Activated B cell treated with CpG ODN at 0.5 μM for 24 hours (primary cell): ENCODE results near the gene OBSCN. TPM values are rescaled to one million over a fixed set of nuclear protein-coding genes. Genes with fewer than 3 reads are reported as not detected.

Experiments
- ATAC-seq: fragments of 200-7000 bp; cut with Tn5 transposase; one replicate; pipeline ENCODE4 v1.10.0; 2021; ENCODE audit warnings: low read depth, mild to moderate bottlenecking, moderate library complexity
- CTCF ChIA-PET: fragments of 350-600 bp; sonication (Branson Sonifier 250); formaldehyde crosslinking; loops from one replicate; lab custom pipeline; 2021; ENCODE audit warnings: antibody characterized with exemption; lab: Charles Lee
- POLR2A ChIA-PET: fragments of 350-600 bp; sonication (Branson Sonifier 250); formaldehyde crosslinking; loops from one replicate; lab custom pipeline; 2021; ENCODE audit warnings: antibody characterized with exemption; lab: Charles Lee
- DNase-seq: peaks from one replicate; pipeline ENCODE4 v3.0.0; 2022
- H3K27ac Mint-ChIP-seq: one replicate; pipeline ENCODE4 v1.8.0; 2020; ENCODE audit warnings: mixed read lengths
- H3K27me3 Mint-ChIP-seq: one replicate; pipeline ENCODE4 v1.8.0; 2021; ENCODE audit warnings: mixed read lengths
- H3K36me3 Mint-ChIP-seq: one replicate; pipeline ENCODE4 v1.8.0; 2021; ENCODE audit warnings: low read depth, mixed read lengths
- H3K4me1 Mint-ChIP-seq: one replicate; pipeline ENCODE4 v1.8.0; 2021; ENCODE audit warnings: mixed read lengths
- H3K4me3 Mint-ChIP-seq: one replicate; pipeline ENCODE4 v1.8.0; 2020; ENCODE audit warnings: mild to moderate bottlenecking, mixed read lengths
- H3K9me3 Mint-ChIP-seq: one replicate; pipeline ENCODE4 v1.8.0; 2020; ENCODE audit warnings: mixed read lengths
- intact Hi-C: fragments of 100-400 bp; cut with micrococcal nuclease; formaldehyde crosslinking; loops from one replicate; pipeline ENCODE4 v1.15.1; 2024
- total RNA-seq: library from RNA; stranded (reverse); gene quantifications from 2 replicates; pipeline ENCODE4 v1.2.3, GENCODE V29; 2022
- TF ChIP-seq, protein P1 (sequence below): fragments of 200-600 bp; IDR thresholded peaks from one replicate; pipeline ENCODE4 v1.8.0; 2022; ENCODE audit warnings: antibody characterized with exemption, mild to moderate bottlenecking

Gene OBSCN
- total RNA-seq, 1 donor from 2014 or later, result 19.8 TPM

DNA sequence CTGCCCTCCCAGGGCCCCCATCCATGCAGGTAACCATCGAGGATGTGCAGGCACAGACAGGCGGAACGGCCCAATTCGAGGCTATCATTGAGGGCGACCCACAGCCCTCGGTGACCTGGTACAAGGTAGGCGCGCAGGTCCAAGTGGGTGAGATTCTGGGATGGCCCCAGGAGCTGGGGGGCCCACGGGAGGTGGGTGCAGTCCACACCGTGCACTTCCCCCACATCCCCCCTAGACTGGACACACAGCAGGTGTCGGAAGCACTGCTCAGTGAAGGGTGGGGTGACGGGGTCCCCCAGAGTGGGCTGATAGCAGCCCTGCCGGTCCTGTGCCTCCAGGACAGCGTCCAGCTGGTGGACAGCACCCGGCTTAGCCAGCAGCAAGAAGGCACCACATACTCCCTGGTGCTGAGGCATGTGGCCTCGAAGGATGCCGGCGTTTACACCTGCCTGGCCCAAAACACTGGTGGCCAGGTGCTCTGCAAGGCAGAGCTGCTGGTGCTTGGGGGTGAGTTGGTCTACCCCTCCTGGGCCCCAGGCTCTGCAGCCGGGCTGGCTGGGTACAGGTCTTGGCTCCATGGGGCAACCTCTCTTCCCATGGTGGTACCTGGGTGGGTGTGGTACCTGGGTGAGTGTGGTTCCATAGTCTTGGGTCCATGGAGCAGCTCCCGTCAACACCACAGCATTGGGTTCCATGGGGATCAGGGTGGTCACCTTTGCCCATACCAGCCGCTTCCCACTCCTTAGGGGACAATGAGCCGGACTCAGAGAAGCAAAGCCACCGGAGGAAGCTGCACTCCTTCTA is 158.4 kb downstream of the OBSCN start:
- Mint-ChIP-seq H3K36me3 (no peaks in the 10 kb centered on the region), H3K27me3 (no peaks in the 10 kb centered on the region), H3K27ac (no peak overlapping the region), H3K9me3 (no peaks in the 10 kb centered on the region), H3K4me1 (no peaks in the 10 kb centered on the region), H3K4me3 (no peak overlapping the region)
- TF ChIP-seq, protein P1, sequence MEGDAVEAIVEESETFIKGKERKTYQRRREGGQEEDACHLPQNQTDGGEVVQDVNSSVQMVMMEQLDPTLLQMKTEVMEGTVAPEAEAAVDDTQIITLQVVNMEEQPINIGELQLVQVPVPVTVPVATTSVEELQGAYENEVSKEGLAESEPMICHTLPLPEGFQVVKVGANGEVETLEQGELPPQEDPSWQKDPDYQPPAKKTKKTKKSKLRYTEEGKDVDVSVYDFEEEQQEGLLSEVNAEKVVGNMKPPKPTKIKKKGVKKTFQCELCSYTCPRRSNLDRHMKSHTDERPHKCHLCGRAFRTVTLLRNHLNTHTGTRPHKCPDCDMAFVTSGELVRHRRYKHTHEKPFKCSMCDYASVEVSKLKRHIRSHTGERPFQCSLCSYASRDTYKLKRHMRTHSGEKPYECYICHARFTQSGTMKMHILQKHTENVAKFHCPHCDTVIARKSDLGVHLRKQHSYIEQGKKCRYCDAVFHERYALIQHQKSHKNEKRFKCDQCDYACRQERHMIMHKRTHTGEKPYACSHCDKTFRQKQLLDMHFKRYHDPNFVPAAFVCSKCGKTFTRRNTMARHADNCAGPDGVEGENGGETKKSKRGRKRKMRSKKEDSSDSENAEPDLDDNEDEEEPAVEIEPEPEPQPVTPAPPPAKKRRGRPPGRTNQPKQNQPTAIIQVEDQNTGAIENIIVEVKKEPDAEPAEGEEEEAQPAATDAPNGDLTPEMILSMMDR, result no peak
- intact Hi-C loops, result no loop called here
- CTCF ChIA-PET, result no interaction called here
- ATAC-seq (no peak), DNase-seq (no peak)
- POLR2A ChIA-PET, result no interaction called here

DNA sequence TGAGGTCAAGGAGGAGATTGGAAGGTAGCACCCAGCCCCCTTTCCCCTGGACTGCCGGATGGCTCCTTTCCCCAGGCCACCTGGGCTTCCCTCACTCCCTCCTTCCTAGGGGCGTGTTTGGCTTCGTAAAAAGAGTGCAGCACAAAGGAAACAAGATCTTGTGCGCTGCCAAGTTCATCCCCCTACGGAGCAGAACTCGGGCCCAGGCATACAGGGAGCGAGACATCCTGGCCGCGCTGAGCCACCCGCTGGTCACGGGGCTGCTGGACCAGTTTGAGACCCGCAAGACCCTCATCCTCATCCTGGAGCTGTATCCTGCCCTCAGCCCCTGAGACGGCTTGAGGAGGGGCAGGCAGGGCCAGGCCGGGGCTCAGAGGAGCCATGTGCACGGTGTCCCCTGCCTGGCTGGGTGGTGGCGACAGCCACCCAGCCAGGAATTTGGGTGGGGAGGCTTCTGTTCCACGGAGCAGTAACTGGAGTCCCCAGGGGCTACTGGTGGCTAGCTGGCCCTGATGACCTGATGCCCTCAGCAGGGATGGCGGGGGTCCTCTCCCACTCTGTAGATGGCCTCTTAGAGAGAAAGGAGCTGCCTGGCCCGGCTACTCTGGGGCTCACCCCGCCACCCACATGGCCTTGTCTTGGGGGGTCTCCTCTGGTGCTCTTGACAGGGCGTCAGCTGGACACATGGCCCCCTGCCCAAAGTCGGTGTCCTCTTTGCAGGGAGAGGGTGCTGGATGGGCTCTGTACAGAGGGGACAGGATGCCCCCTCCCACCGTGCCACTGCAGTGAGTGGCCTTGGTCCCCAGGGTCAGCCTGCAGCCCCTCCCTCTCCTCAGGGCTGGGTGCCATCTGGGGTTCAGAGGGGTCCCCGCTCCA is 159.3 kb downstream of the OBSCN start:
- ATAC-seq, result no peak
- H3K9me3 Mint-ChIP-seq, result no peaks in the 10 kb centered on the region
- no peak for DNase-seq
- no peaks in the 10 kb centered on the region for H3K27me3 Mint-ChIP-seq
- H3K27ac Mint-ChIP-seq, result no peak overlapping the region
- TF ChIP-seq, protein P1, result no peak
- ChIA-PET POLR2A (no interaction called here), CTCF (no interaction called here)
- H3K4me3 Mint-ChIP-seq, result no peak overlapping the region
- H3K36me3 Mint-ChIP-seq, result no peaks in the 10 kb centered on the region
- H3K4me1 Mint-ChIP-seq, result no peaks in the 10 kb centered on the region
- intact Hi-C loops, result no loop called here

DNA sequence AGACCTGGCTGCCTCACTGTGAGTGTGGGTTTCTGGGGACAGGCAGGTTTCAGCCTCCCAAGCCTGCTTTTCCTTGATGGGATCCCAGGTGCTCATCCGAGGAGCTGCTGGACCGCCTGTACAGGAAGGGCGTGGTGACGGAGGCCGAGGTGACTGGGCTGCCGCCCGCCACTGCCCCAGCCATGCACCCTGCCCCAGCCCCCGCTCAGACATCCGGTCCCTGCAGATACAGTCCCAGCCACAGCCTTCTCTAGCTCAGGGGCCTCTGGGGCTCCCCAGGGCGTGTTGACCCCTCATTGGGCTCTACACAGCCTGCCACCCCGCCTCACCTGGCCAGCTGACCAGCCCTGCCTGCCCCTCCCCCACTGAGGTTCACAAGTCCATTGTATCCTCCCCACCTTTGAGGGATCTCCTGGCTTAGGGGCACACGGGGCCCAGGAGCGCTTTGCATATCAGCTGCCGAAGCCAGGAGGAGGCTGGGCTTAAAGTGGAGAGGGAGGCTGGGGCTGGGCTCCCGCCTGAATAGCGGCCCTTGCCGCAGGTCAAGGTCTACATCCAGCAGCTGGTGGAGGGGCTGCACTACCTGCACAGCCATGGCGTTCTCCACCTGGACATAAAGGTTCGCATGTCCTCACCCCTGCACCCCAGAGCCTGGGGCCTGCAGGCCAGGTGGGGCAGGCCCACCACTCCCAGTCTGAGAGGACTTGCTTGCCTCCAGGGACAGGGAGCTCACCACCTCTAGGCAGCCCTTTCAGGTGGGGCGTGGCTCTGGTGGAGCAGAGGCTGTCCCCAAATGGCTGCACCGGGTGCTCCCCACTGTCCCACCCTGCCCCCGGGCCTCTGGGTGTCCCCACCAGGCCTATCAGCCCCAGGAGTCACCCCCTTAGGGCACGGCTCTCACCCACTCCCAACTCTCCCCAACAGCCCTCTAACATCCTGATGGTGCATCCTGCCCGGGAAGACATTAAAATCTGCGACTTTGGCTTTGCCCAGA is 160.3 kb downstream of the OBSCN start:
- Mint-ChIP-seq H3K27ac (no peak overlapping the region), H3K36me3 (no peaks in the 10 kb centered on the region), H3K4me3 (no peak overlapping the region), H3K4me1 (no peaks in the 10 kb centered on the region), H3K27me3 (no peaks in the 10 kb centered on the region), H3K9me3 (no peaks in the 10 kb centered on the region)
- DNase-seq (no peak), ATAC-seq (no peak)
- TF ChIP-seq, protein P1, result no peak
- POLR2A ChIA-PET, result interaction anchor here (0.6 kb wide), 1 partner anchor 111 kb away, joined by 3 read pairs; no protein-coding TSS in a partner anchor
- CTCF ChIA-PET, result no interaction called here
- intact Hi-C loops, result no loop called here

DNA sequence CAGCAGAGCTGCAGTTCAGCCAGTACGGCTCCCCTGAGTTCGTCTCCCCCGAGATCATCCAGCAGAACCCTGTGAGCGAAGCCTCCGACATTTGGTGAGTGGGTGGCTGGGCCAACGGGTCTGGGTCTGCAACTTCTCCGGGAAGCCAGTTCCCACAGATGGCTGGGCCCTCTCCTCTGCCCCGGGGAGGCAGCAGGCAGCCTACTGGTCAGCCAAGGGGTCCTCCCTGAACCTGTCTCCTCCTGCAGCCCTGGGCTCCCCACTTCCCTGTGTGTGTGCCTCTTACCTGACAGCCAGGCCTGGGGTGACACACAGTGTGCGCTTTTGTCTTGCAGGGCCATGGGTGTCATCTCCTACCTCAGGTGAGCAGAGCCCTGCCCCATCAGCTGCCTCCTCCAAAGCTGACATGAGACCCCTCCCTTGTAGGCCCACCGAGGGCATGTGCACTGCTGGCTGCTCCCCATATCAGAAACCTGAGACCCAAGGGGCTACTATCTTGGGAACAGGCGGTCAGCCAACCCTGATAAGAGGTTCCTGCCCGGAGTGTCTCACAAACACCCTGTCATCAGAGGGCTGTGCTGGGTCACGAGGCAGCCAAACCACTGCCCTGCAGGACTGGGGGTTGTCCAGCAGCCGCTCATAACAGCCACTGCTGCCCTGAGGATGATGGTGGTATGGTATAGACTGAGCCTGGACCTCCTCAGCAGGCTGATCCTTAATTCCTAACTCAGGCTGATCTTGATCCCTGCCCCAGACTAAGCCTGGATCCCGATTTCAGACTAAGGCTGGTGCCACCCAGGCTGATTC is 161.2 kb downstream of the OBSCN start:
- Mint-ChIP-seq H3K27ac (no peak overlapping the region), H3K27me3 (no peaks in the 10 kb centered on the region), H3K36me3 (no peaks in the 10 kb centered on the region), H3K9me3 (no peaks in the 10 kb centered on the region), H3K4me3 (no peak overlapping the region), H3K4me1 (no peaks in the 10 kb centered on the region)
- DNase-seq (no peak), ATAC-seq (no peak)
- intact Hi-C loops, result no loop called here
- ChIA-PET POLR2A (no interaction called here), CTCF (no interaction called here)
- TF ChIP-seq, protein P1, result no peak
